ES-I3 (cell line): ENCODE measurements around the gene AATF.

Experiments
- H3K36me3 ChIP-seq: 2 replicates; pipeline ENCODE4 v1.6.1; 2013; ENCODE audit warnings: mild to moderate bottlenecking, low read length, control low read depth, moderate library complexity; ENCODE audit not compliant: insufficient read depth
- H3K4me1 ChIP-seq: 2 replicates; pipeline ENCODE4 v1.6.1; 2013; ENCODE audit warnings: mild to moderate bottlenecking, control low read depth, low read length; ENCODE audit not compliant: insufficient read depth
- H3K9ac ChIP-seq: 2 replicates; pipeline ENCODE4 v1.6.1; 2013; ENCODE audit warnings: low read depth, mild to moderate bottlenecking, low read length, moderate library complexity
- H3K9me3 ChIP-seq: 2 replicates; pipeline ENCODE4 v1.6.1; 2013; ENCODE audit warnings: mild to moderate bottlenecking, low read length, moderate library complexity; ENCODE audit not compliant: control insufficient read depth, insufficient read depth

AATF gene

GRCh38 chr17:37087683-37088082 is 138.9 kb downstream of the AATF start:
- H3K36me3 ChIP-seq, result peaks cover 13% of the 10 kb centered on the region; the same call in 1 of the 2 replicates
- H3K4me1 ChIP-seq, result peaks cover 9% of the 10 kb centered on the region
- H3K9ac ChIP-seq, result no peak overlapping the region
- H3K9me3 ChIP-seq, result no peaks in the 10 kb centered on the region

GRCh38 chr17:37088459-37088858 is 139.7 kb downstream of the AATF start:
- Histone ChIP-seq H3K9me3 (no peaks in the 10 kb centered on the region), H3K36me3 (peaks cover 16% of the 10 kb centered on the region; the same call in 1 of the 2 replicates), H3K4me1 (peaks cover 3% of the 10 kb centered on the region), H3K9ac (no peak overlapping the region)

- Histone ChIP-seq H3K9ac (no peak overlapping the region), H3K36me3 (peaks cover 16% of the 10 kb centered on the region; the same call in 1 of the 2 replicates), H3K9me3 (no peaks in the 10 kb centered on the region), H3K4me1 (no peaks in the 10 kb centered on the region; the same call in 1 of the 2 replicates)
These were observed 140.2 kb downstream of the AATF start for GRCh38 chr17:37088913-37089312.

- H3K4me1 ChIP-seq, result no peaks in the 10 kb centered on the region; the same call in 1 of the 2 replicates
- H3K9ac ChIP-seq, result no peak overlapping the region
- peaks cover 16% of the 10 kb centered on the region; the same call in 1 of the 2 replicates for H3K36me3 ChIP-seq
- H3K9me3 ChIP-seq, result no peaks in the 10 kb centered on the region
These were observed 141.2 kb downstream of the AATF start for GRCh38 chr17:37089956-37090355.

- Histone ChIP-seq H3K9me3 (no peaks in the 10 kb centered on the region), H3K9ac (no peak overlapping the region), H3K4me1 (no peaks in the 10 kb centered on the region; the same call in 1 of the 2 replicates), H3K36me3 (peaks cover 14% of the 10 kb centered on the region)
These were observed 142.2 kb downstream of the AATF start for GRCh38 chr17:37090941-37091340.

- no peaks in the 10 kb centered on the region for H3K9me3 ChIP-seq
- peaks cover 19% of the 10 kb centered on the region for H3K36me3 ChIP-seq
- H3K9ac ChIP-seq, result no peak overlapping the region
- H3K4me1 ChIP-seq, result no peaks in the 10 kb centered on the region; the same call in 1 of the 2 replicates
These were observed 143.3 kb downstream of the AATF start for GRCh38 chr17:37092071-37092470.

- Histone ChIP-seq H3K36me3 (peaks cover 23% of the 10 kb centered on the region), H3K4me1 (no peaks in the 10 kb centered on the region; the same call in 1 of the 2 replicates), H3K9ac (no peak overlapping the region), H3K9me3 (no peaks in the 10 kb centered on the region)
These were observed 143.9 kb downstream of the AATF start for GRCh38 chr17:37092701-37093100.

GRCh38 chr17:37094391-37094790 is 145.6 kb downstream of the AATF start:
- Histone ChIP-seq H3K9me3 (no peaks in the 10 kb centered on the region), H3K9ac (no peak overlapping the region), H3K36me3 (peaks cover 25% of the 10 kb centered on the region), H3K4me1 (no peaks in the 10 kb centered on the region; the same call in 1 of the 2 replicates)

GRCh38 chr17:37096071-37096470 is 147.3 kb downstream of the AATF start:
- peaks cover 25% of the 10 kb centered on the region for H3K36me3 ChIP-seq
- H3K9me3 ChIP-seq, result no peaks in the 10 kb centered on the region
- no peaks in the 10 kb centered on the region; the same call in 1 of the 2 replicates for H3K4me1 ChIP-seq
- H3K9ac ChIP-seq, result no peak overlapping the region

GRCh38 chr17:37097154-37097553 is 148.4 kb downstream of the AATF start:
- Histone ChIP-seq H3K9ac (no peak overlapping the region), H3K9me3 (no peaks in the 10 kb centered on the region), H3K36me3 (peaks cover 25% of the 10 kb centered on the region), H3K4me1 (no peaks in the 10 kb centered on the region; the same call in 1 of the 2 replicates)

- Histone ChIP-seq H3K9ac (no peak overlapping the region), H3K4me1 (no peaks in the 10 kb centered on the region; the same call in 1 of the 2 replicates), H3K9me3 (no peaks in the 10 kb centered on the region), H3K36me3 (peaks cover 19% of the 10 kb centered on the region)
These were observed 149.4 kb downstream of the AATF start for GRCh38 chr17:37098152-37098551.

GRCh38 chr17:37098910-37099664 is 150.3 kb downstream of the AATF start:
- Histone ChIP-seq H3K9ac (no peak overlapping the region), H3K4me1 (no peaks in the 10 kb centered on the region; the same call in 1 of the 2 replicates), H3K36me3 (peaks cover 19% of the 10 kb centered on the region), H3K9me3 (no peaks in the 10 kb centered on the region)

- H3K9ac ChIP-seq, result no peak overlapping the region
- H3K36me3 ChIP-seq, result peaks cover 19% of the 10 kb centered on the region
- peaks cover 7% of the 10 kb centered on the region for H3K4me1 ChIP-seq
- H3K9me3 ChIP-seq, result no peaks in the 10 kb centered on the region
These were observed 151.5 kb downstream of the AATF start for GRCh38 chr17:37100231-37100630.

- Histone ChIP-seq H3K9me3 (no peaks in the 10 kb centered on the region), H3K36me3 (peaks cover 14% of the 10 kb centered on the region), H3K9ac (no peak overlapping the region), H3K4me1 (peaks cover 12% of the 10 kb centered on the region)
These were observed 152.6 kb downstream of the AATF start for GRCh38 chr17:37101306-37101705.

- Histone ChIP-seq H3K9me3 (no peaks in the 10 kb centered on the region), H3K36me3 (no peaks in the 10 kb centered on the region; the same call in 1 of the 2 replicates), H3K4me1 (peaks cover 31% of the 10 kb centered on the region), H3K9ac (no peak overlapping the region)
These were observed 154.5 kb downstream of the AATF start for GRCh38 chr17:37103231-37103630.
